ENCODE results near the gene WASF2. TPM values are rescaled to one million over a fixed set of nuclear protein-coding genes. Genes with fewer than 3 reads are reported as not detected.

The WASF2 gene
- total RNA-seq, 1 experiment from 2014 or later = 20.7 TPM

DNA sequence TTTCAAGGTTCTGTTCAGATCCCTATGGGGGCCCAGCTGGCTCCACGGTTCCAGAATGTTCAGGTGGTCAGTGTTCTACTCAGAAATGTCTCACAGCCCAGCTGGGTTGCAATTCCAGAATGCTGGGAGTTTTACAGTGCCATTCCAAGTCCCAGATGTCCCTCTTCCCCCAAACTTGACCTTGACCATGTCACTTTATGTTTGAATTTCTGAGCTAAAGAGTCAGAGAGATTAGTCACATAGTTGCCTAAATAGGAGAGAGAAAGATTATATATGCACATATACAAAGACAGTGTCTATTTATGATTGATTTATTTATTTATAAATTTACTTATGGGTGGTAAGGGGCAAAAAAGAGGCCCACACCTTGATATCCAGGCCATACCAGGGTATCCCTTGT is 95.0 kb downstream of the WASF2 start:
- peak overlapping the region; percentile 21; the same call in 1 of the 2 replicates for H3K4me2 ChIP-seq (ENCODE audit: low read length)
- intact Hi-C loops (cut with micrococcal nuclease) = no loop called here
- H3F3A ChIP-seq (ENCODE audit: low read length, unreplicated experiment) = peaks cover 3% of the 10 kb centered on the region
- no peak overlapping the region for H3K9ac ChIP-seq (ENCODE audit: low read length)
- H3K27me3 ChIP-seq (ENCODE audit: low read length) = no peaks in the 10 kb centered on the region
- no peak overlapping the region for H3K27ac ChIP-seq (ENCODE audit: low read length)
- no peak for DNase-seq
- TF ChIP-seq EZH2phosphoT487 (IDR thresholded peaks at IDR 0.05; ENCODE audit: borderline replicate concordance, low read length) (no peak), EZH2 (IDR thresholded peaks at IDR 0.05; ENCODE audit: low read length, unreplicated experiment) (no peak)
- TF ChIP-seq, protein P1, sequence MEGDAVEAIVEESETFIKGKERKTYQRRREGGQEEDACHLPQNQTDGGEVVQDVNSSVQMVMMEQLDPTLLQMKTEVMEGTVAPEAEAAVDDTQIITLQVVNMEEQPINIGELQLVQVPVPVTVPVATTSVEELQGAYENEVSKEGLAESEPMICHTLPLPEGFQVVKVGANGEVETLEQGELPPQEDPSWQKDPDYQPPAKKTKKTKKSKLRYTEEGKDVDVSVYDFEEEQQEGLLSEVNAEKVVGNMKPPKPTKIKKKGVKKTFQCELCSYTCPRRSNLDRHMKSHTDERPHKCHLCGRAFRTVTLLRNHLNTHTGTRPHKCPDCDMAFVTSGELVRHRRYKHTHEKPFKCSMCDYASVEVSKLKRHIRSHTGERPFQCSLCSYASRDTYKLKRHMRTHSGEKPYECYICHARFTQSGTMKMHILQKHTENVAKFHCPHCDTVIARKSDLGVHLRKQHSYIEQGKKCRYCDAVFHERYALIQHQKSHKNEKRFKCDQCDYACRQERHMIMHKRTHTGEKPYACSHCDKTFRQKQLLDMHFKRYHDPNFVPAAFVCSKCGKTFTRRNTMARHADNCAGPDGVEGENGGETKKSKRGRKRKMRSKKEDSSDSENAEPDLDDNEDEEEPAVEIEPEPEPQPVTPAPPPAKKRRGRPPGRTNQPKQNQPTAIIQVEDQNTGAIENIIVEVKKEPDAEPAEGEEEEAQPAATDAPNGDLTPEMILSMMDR (conservative IDR thresholded peaks at IDR 0.05; ENCODE audit: low read depth, low read length) = no peak
- ChIA-PET POLR2A (ENCODE audit: unreplicated experiment) (no interaction called here), CTCF (interaction anchor here (0.5 to 2.3 kb wide), 3 partner anchors 28 to 162 kb away, joined by 5 to 25 read pairs (median 11); partner anchors contain the start of gene MAP3K6)
- BruUV-seq (replicated peaks) = TSS peak; percentile 40
- H3K4me1 ChIP-seq (ENCODE audit: insufficient read depth, low read length) = peaks cover 25% of the 10 kb centered on the region
- H3K79me2 ChIP-seq (ENCODE audit: low read length) = peaks cover 20% of the 10 kb centered on the region
- H3K36me3 ChIP-seq (ENCODE audit: low read depth, low read length) = no peaks in the 10 kb centered on the region
- H3K9me3 ChIP-seq (ENCODE audit: low read length) = no peaks in the 10 kb centered on the region
- no peaks in the 10 kb centered on the region for H3K9me2 ChIP-seq (replicated peaks; ENCODE audit: low read length)
- no peak for ATAC-seq
- H4K20me1 ChIP-seq (ENCODE audit: low read length) = no peaks in the 10 kb centered on the region
- H3K4me3 ChIP-seq (ENCODE audit: low read length) = no peak overlapping the region
- no peak overlapping the region for H2AFZ ChIP-seq (ENCODE audit: low read length)

DNA sequence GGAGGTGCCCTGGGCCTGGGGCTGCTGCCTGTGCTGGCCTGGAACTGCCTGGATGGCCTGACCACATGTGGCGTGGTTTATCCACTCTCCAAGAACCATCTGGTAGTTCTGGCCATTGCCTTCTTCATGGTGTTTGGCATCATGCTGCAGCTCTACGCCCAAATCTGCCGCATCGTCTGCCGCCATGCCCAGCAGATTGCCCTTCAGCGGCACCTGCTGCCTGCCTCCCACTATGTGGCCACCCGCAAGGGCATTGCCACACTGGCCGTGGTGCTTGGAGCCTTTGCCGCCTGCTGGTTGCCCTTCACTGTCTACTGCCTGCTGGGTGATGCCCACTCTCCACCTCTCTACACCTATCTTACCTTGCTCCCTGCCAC is 95.7 kb downstream of the WASF2 start:
- H3K9me2 ChIP-seq (replicated peaks; ENCODE audit: low read length) = no peaks in the 10 kb centered on the region
- BruUV-seq (replicated peaks) = no TSS peak
- no peaks in the 10 kb centered on the region for H4K20me1 ChIP-seq (ENCODE audit: low read length)
- POLR2A ChIA-PET (ENCODE audit: unreplicated experiment) = no interaction called here
- DNase-seq = no peak
- peaks cover 25% of the 10 kb centered on the region for H3K4me1 ChIP-seq (ENCODE audit: insufficient read depth, low read length)
- TF ChIP-seq EZH2phosphoT487 (IDR thresholded peaks at IDR 0.05; ENCODE audit: borderline replicate concordance, low read length) (no peak), EZH2 (IDR thresholded peaks at IDR 0.05; ENCODE audit: low read length, unreplicated experiment) (no peak)
- TF ChIP-seq, protein P1 (conservative IDR thresholded peaks at IDR 0.05; ENCODE audit: low read depth, low read length) = no peak
- no peaks in the 10 kb centered on the region for H3K9me3 ChIP-seq (ENCODE audit: low read length)
- no peak overlapping the region for H3K27ac ChIP-seq (ENCODE audit: low read length)
- no peak overlapping the region for H3K4me3 ChIP-seq (ENCODE audit: low read length)
- no peak overlapping the region for H3K9ac ChIP-seq (ENCODE audit: low read length)
- no peak overlapping the region for H2AFZ ChIP-seq (ENCODE audit: low read length)
- H3K27me3 ChIP-seq (ENCODE audit: low read length) = no peaks in the 10 kb centered on the region
- no peaks in the 10 kb centered on the region for H3K36me3 ChIP-seq (ENCODE audit: low read depth, low read length)
- CTCF ChIA-PET = interaction anchor here (0.5 to 2.3 kb wide), 3 partner anchors 28 to 135 kb away, joined by 5 to 25 read pairs (median 12); partner anchors contain the start of gene MAP3K6
- peak overlapping the region; percentile 21; the same call in 1 of the 2 replicates for H3K4me2 ChIP-seq (ENCODE audit: low read length)
- H3F3A ChIP-seq (ENCODE audit: low read length, unreplicated experiment) = peaks cover 3% of the 10 kb centered on the region
- H3K79me2 ChIP-seq (ENCODE audit: low read length) = peaks cover 20% of the 10 kb centered on the region
- ATAC-seq = no peak
- intact Hi-C loops (cut with micrococcal nuclease) = no loop called here

DNA sequence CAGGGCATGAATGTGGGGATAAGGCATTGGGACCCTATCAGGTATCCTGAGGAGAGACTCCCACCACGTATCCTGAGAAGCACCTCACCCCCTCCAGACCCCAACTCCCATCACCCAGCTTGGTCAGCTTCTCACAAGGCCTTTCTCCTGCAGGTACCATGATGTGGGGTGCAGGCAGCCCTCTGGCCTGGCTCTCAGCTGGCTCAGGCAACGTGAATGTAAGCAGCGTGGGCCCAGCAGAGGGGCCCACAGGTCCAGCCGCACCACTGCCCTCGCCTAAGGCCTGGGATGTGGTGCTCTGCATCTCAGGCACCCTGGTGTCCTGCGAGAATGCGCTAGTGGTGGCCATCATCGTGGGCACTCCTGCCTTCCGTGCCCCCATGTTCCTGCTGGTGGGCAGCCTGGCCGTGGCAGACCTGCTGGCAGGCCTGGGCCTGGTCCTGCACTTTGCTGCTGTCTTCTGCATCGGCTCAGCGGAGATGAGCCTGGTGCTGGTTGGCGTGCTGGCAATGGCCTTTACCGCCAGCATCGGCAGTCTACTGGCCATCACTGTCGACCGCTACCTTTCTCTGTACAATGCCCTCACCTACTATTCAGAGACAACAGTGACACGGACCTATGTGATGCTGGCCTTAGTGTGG is 96.2 kb downstream of the WASF2 start:
- Histone ChIP-seq H3K36me3 (ENCODE audit: low read depth, low read length) (no peaks in the 10 kb centered on the region), H3K4me1 (ENCODE audit: insufficient read depth, low read length) (peaks cover 25% of the 10 kb centered on the region), H3K9ac (ENCODE audit: low read length) (peak overlapping the region; percentile 97; the same call in 1 of the 2 replicates), H3K9me2 (replicated peaks; ENCODE audit: low read length) (no peaks in the 10 kb centered on the region), H2AFZ (ENCODE audit: low read length) (no peak overlapping the region), H3K4me3 (ENCODE audit: low read length) (peak overlapping the region; percentile 100), H3K79me2 (ENCODE audit: low read length) (peaks cover 20% of the 10 kb centered on the region), H3F3A (ENCODE audit: low read length, unreplicated experiment) (peaks cover 3% of the 10 kb centered on the region), H3K27ac (ENCODE audit: low read length) (no peak overlapping the region), H3K27me3 (ENCODE audit: low read length) (no peaks in the 10 kb centered on the region), H3K4me2 (ENCODE audit: low read length) (peak overlapping the region; percentile 99), H3K9me3 (ENCODE audit: low read length) (no peaks in the 10 kb centered on the region), H4K20me1 (ENCODE audit: low read length) (no peaks in the 10 kb centered on the region)
- no peak for TF ChIP-seq EZH2phosphoT487 (IDR thresholded peaks at IDR 0.05; ENCODE audit: borderline replicate concordance, low read length)
- TF ChIP-seq, protein P1 (conservative IDR thresholded peaks at IDR 0.05; ENCODE audit: low read depth, low read length) = no peak
- no peak for TF ChIP-seq EZH2 (IDR thresholded peaks at IDR 0.05; ENCODE audit: low read length, unreplicated experiment)
- intact Hi-C loops (cut with micrococcal nuclease) = no loop called here
- no peak for ATAC-seq
- ChIA-PET CTCF (interaction anchor here (2.3 kb wide), 1 partner anchor 94 kb away, joined by 25 read pairs; no protein-coding TSS in a partner anchor), POLR2A (ENCODE audit: unreplicated experiment) (interaction anchor here (0.7 kb wide), 1 partner anchor 1874 kb away, joined by 5 read pairs; no protein-coding TSS in a partner anchor)
- no peak for DNase-seq
- BruUV-seq (replicated peaks) = no TSS peak

All from PC-3 (cell line).